Type B pancreatic cell (in vitro differentiated cells): ENCODE results near the gene SEC22B. TPM values are rescaled to one million over a fixed set of nuclear protein-coding genes. Genes with fewer than 3 reads are reported as not detected.
"Not testable (repeated sequence)": the region's sequence is repeated elsewhere in the genome, so short reads cannot be mapped to it uniquely, and the experiment has no call there.

Experiments
- DNase-seq: peaks from one replicate; pipeline ENCODE4 v3.0.0; 2021; ENCODE audit warnings: mixed read lengths; ENCODE audit not compliant: unreplicated experiment; ENCODE audit errors: extremely low spot score
- H3K27ac Mint-ChIP-seq: 2 replicates; pipeline ENCODE4 v1.8.0; 2021; ENCODE audit warnings: mild to moderate bottlenecking, mixed read lengths
- H3K27me3 Mint-ChIP-seq: 2 replicates; pipeline ENCODE4 v1.8.0; 2021; ENCODE audit warnings: mixed read lengths
- H3K36me3 Mint-ChIP-seq: 2 replicates; pipeline ENCODE4 v1.8.0; 2021; ENCODE audit warnings: mixed read lengths
- H3K4me1 Mint-ChIP-seq: one replicate; pipeline ENCODE4 v1.8.0; 2021; ENCODE audit warnings: mixed read lengths; ENCODE audit not compliant: unreplicated experiment
- H3K4me3 Mint-ChIP-seq: 2 replicates; pipeline ENCODE4 v1.8.0; 2021; ENCODE audit warnings: mild to moderate bottlenecking, mixed read lengths
- H3K9me3 Mint-ChIP-seq: 2 replicates; pipeline ENCODE4 v1.8.0; 2021; ENCODE audit warnings: mixed read lengths
- CTCF ChIP-seq: fragments of 200-600 bp; sonication (generic); conservative IDR thresholded peaks from 2 replicates; pipeline ENCODE4 v1.5.0; 2021; ENCODE audit warnings: antibody characterized with exemption, mild to moderate bottlenecking
- long read RNA-seq: library from polyadenylated mRNA; unstranded; transcript quantifications from one replicate; pipeline ENCODE4 v2.0.0, GENCODE V29; 2020
- total RNA-seq: library from RNA; stranded (reverse); gene quantifications from 2 replicates; pipeline ENCODE4 v1.2.1, GENCODE V29; 2021; ENCODE audit warnings: low replicate concordance

Gene SEC22B
- 24.3 and 30.0 TPM in 2 replicates for total RNA-seq
- long read RNA-seq, full-length matches to known transcripts, result 320 of 355 reads
- long read RNA-seq, partial matches to known transcripts, result 8 of 355 reads
- long read RNA-seq, other reads (novel, unspliced or antisense), result 27 of 355 reads

DNA sequence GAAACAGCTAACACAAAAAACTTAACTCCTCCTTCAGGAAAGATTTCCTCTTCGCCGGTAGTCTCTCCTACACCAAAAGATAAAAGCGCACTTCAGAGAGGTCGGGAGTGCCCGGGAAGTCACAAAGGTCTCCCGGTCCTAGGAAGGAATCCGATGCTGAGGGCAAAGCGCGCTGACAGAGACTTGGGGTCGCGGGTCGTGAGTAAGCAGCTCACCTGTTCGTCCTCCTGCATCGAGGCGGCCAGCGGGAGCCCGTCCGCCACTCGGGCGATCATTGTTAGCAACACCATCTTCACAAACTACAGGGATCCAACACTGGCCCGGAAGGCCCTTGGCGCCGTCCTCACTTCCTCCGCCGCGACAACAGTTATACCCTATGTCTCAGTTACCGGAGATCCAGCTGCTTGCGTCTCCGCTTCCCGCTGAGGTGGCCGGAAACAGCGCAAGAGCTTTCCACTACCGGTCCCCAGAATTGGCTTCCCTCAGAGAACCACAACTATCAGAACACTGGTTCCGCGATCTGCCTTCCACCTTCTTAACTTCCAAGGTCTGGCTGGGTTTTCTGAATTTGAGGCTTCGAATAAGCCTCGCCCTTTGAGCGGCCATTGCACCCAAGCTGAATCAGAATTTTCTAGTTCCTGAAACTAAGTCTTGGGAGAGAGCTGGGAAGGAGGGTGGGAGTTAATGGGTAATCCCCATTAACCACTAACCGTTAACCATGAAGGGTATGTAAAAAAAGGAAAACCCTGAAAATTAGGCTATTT, at the start of gene SEC22B:
SEC22B (minus strand) TSS at position 429 of the 764 bp plus-strand sequence; CDS start at position 290, 139 bp downstream.
- no peaks in the 10 kb centered on the region for H3K36me3 Mint-ChIP-seq
- H3K4me1 Mint-ChIP-seq, result peaks cover 15% of the 10 kb centered on the region
- H3K4me3 Mint-ChIP-seq, result peak within 1 kb of the TSS; percentile 95
- H3K27me3 Mint-ChIP-seq, result no peaks in the 10 kb centered on the region
- peak; percentile 87 for DNase-seq
- H3K27ac Mint-ChIP-seq, result peak within 1 kb of the TSS; percentile 97
- no peaks in the 10 kb centered on the region for H3K9me3 Mint-ChIP-seq
- no peak for TF ChIP-seq CTCF

GRCh38 chr1:120217933-120218332, 41.6 kb upstream of the SEC22B start:
- not testable (repeated sequence) for H3K27me3 Mint-ChIP-seq, DNase-seq, H3K4me1 Mint-ChIP-seq, H3K9me3 Mint-ChIP-seq, H3K27ac Mint-ChIP-seq, H3K4me3 Mint-ChIP-seq, H3K36me3 Mint-ChIP-seq

DNA sequence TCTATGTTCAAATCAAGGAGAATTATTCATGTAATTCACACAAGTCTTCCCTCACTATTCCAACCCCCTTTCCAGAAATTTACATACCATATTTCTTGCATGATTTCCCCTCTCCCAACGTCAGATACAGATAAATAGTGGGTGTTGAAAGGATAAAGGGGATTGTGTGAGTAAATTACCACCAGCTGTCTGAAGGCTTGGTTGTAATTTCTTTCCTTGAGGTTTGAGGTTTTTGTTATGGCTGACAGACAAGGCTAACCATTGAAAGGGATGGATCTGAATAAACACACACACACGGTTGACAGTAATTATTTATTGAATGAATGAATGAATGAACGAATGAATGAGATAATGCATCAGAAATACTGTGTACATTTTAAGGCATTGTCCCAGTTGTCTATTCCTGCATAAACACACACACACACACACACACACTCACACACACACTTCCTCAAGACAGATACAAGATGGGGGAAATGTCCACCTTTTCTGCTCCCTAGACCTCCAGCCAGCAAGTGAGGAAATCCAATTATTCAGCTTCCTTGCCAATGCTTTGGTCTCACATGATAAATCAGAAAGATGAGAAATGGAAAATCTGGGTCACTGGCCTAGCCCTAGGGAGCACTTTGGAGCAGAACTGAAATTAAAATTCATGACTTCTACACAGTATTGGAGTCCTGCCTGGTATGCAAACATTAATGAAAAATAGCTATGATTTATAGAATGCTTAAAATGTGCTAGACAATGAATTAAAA, 41.0 kb upstream of the SEC22B start:
- not testable (repeated sequence) for H3K4me3 Mint-ChIP-seq, H3K27ac Mint-ChIP-seq, H3K27me3 Mint-ChIP-seq, H3K4me1 Mint-ChIP-seq, H3K36me3 Mint-ChIP-seq, H3K9me3 Mint-ChIP-seq, DNase-seq

DNA sequence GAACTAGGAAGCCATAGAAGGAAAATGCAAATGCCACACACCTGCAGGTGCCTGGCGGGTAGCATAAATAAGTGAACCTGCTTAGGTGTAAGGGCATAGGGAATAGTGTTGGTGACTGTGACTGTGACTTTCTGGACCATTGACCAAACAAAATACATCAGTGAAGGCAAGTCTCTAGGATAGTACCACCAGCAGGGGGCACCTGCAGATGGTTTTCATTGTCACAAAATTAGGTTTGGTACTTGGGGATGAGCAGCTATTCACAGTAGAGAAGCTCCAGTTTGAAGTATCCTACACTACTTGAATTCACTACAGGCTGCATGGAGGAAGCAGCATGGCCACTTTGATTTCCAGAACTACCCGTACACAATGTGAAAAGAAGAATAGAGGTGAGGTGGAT, 37.3 kb upstream of the SEC22B start:
- H3K4me3 Mint-ChIP-seq, DNase-seq, H3K27ac Mint-ChIP-seq, H3K9me3 Mint-ChIP-seq, H3K36me3 Mint-ChIP-seq, H3K27me3 Mint-ChIP-seq, H3K4me1 Mint-ChIP-seq: not testable (repeated sequence)

GRCh38 chr1:120210754-120211153, 34.4 kb upstream of the SEC22B start:
- H3K9me3 Mint-ChIP-seq, DNase-seq, H3K36me3 Mint-ChIP-seq, H3K27ac Mint-ChIP-seq, H3K4me1 Mint-ChIP-seq, H3K27me3 Mint-ChIP-seq, H3K4me3 Mint-ChIP-seq: not testable (repeated sequence)

DNA sequence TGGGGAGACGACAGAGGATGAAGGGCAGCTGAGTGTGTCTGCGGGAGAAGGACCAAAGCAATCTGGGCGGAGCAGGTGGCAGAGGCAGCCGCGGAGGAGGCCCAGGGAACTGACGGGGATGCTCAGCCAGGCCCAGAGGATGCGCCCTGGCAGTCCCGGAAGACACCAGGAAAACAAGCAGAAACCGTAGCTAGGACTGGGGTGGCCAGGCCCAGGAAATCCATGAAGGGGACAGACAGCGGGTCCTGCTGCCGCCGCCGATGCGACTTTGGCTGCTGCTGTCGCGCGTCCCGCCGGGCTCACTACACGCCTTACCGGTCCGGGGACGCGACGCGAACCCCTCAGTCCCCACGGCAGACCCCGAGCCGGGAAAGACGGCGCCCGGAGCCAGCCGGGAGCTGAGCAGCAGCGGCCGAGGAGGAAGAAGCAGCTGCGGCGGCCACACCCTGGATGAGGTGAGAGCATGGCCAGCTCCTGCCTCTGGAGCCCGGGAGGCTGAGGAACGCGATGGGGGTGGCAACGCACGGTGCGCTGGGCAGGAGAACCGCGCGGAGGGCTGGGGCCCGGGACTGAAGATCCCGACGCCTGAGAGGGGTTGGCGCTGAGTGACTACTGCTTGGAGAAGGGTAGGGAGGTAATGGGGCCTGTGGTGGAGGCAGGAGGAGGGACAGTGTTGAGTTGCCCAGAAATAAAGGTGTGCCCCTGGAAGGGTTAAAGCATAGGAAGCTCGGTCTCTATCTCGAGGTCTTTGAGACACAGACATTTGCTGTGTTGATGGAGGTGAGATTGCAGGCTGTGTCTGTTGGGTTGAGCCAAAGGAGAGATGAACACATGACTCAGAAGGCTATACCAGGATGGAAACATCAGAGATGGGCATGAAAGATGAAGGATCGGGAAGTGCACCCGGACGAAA, 20.8 kb upstream of the SEC22B start:
- not testable (repeated sequence) for H3K27ac Mint-ChIP-seq, H3K36me3 Mint-ChIP-seq, H3K4me1 Mint-ChIP-seq, H3K27me3 Mint-ChIP-seq, H3K9me3 Mint-ChIP-seq
- peak overlapping the region; percentile 63 for H3K4me3 Mint-ChIP-seq
- peak; percentile 70 for DNase-seq

DNA sequence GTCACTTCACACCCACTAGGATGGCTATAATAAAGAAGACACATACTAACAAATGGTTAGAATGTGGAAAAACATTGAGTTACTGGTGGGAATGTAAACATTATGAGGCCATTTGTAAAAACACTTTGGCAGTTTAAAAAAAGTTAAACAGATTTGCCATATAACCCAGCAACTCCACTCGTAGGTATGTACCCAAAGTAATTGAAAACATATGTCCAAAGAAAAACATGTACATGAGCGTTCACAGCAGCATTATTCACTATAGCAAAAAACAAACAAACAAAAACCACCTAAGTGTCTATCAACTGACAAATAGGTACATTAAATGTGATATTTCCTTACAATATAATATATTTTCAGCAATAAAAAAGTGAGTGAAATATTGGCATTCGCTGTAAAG, 12.3 kb upstream of the SEC22B start:
- not testable (repeated sequence) for H3K9me3 Mint-ChIP-seq, H3K27me3 Mint-ChIP-seq, H3K4me1 Mint-ChIP-seq, H3K36me3 Mint-ChIP-seq, DNase-seq, H3K27ac Mint-ChIP-seq, H3K4me3 Mint-ChIP-seq

- H3K36me3 Mint-ChIP-seq, H3K4me3 Mint-ChIP-seq, H3K27me3 Mint-ChIP-seq, H3K27ac Mint-ChIP-seq, DNase-seq, H3K9me3 Mint-ChIP-seq: not testable (repeated sequence)
- peaks cover 15% of the 10 kb centered on the region for H3K4me1 Mint-ChIP-seq
These were observed 5.9 kb upstream of the SEC22B start for GRCh38 chr1:120182176-120182707.

DNA sequence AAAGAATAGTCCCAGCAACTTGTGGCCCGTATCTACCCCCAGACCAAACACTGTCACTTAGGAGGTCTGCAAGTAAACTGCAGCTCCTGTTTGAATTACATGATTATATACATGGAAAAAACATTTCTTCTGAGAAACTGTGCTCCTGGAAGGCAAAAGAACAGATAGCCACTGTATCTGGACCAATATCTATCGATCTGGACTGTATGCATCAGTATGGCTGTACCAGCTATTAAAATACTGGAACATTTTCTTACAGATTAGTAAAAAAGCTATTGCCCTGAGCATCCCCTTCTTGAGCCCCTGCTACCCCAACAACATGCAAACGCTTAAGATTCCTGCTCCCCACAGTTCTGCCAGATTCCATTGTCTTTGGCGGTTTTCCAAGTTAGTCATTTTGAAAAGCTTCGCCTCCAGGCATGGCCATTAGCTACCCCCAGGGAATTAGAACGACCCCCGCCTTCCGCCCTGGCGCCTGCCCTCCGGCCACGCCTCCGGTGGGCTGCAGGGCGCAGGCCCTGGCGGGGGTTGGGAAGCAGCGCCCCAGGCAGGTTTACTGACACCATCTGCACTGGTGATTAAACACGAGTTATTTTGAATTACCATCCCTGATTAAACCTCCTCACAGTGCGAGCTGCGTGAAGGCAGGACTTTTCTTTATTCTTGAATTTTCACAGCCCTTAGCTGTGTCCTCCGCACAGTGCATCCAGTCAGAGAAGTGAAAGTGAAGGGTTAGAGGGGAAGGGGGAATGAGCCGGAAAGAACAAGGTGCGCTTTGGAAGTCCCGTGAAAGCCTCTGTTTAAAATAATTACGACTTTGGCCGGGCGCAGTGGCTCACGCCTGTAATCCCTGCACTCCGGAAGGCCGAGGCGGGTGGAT, 3.7 kb upstream of the SEC22B start:
- Mint-ChIP-seq H3K4me3 (peak overlapping the region; percentile 77), H3K4me1 (peaks cover 15% of the 10 kb centered on the region), H3K27ac (peak overlapping the region; percentile 81)
- H3K27me3 Mint-ChIP-seq, H3K36me3 Mint-ChIP-seq, H3K9me3 Mint-ChIP-seq: not testable (repeated sequence)
- peak; percentile 68 for DNase-seq
